VCaP (cell line): ENCODE measurements around the gene SPATA31C2.

Experiments used
- H3K27ac ChIP-seq: fragments of 450-650 bp; 2 replicates; pipeline ENCODE4 v1.5.1; 2017
- CTCF ChIP-seq: fragments of 450-650 bp; conservative IDR thresholded peaks from 2 replicates; pipeline ENCODE4 v1.5.1; 2017; ENCODE audit warnings: mild to moderate bottlenecking, moderate library complexity

The SPATA31C2 gene

GRCh38 chr9:88110026-88110425 lies 28.2 kb downstream of the SPATA31C2 start:
- H3K27ac ChIP-seq: no peak overlapping the region
- no peak for TF ChIP-seq CTCF

GRCh38 chr9:88108779-88109178 lies 29.5 kb downstream of the SPATA31C2 start:
- no peak for TF ChIP-seq CTCF

DNA sequence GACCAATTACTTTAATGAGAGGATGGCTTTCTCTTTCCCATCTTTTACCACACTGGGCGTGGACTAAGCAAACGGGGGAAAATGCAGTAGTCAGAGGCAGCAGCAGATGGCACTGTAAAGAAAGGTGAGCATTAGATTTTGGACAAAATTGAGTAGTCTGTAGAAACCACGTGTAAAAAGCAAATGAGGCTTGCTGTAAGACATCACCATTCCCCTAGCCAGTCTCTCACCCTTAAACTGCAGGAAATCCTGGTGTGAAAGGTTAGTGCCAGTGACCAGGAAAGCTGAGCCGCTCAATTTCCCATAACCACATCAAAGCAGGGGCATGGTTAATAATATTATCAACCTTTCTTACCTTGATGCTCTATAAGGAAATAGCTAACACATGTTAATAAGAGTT lies 31.8 kb downstream of the SPATA31C2 start:
- no peak overlapping the region for H3K27ac ChIP-seq
- TF ChIP-seq CTCF: peak; percentile 79

More at GRCh38 chr9:88108779-88109178, 29.5 kb downstream of the SPATA31C2 start:
- no peak overlapping the region for H3K27ac ChIP-seq

- no peak for TF ChIP-seq CTCF
- H3K27ac ChIP-seq: no peak overlapping the region
Measured at GRCh38 chr9:88092797-88093331, 45.4 kb downstream of the SPATA31C2 start.

- no peak overlapping the region for H3K27ac ChIP-seq
- TF ChIP-seq CTCF: no peak
Measured at GRCh38 chr9:88090151-88090581, 48.1 kb downstream of the SPATA31C2 start.

DNA sequence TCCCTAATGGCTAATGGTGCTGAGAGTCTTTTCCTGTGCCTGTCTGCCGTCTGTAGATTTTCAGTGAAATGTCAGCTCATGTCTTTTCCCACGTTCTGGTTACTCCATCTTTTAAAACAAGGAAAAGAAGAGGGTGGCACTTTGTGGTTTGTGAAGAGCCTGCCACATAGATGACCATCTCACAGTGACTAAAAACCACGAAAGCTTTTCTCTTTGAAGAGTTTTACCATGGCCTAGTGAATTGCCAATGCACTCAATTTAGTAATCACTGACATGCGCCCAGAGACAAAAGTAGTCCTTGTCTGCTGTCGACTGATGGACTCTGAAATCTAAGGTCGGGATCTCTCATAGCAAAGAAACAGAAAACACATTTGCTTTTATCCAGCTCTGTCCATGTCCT lies 50.4 kb downstream of the SPATA31C2 start:
- H3K27ac ChIP-seq: no peak overlapping the region
- no peak for TF ChIP-seq CTCF

DNA sequence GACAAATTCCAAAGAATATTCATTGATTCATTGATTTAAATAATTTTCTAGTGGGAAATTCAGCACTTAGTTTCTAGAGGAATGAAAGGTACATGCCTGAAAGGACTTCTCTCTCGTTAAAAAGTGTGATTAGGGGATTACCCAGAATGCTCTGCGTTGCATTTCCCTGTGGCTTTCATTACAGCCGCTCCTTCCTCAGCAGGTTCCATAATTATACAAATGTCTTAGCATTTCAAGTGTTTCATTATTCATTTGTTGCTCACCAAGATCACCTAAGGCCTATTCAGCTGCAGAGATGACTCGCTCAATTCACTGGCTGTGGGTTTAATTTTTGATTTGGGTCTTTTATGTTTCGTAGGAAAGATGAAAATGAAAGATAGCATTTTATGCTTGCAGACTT lies 52.8 kb downstream of the SPATA31C2 start:
- H3K27ac ChIP-seq: no peak overlapping the region
- no peak for TF ChIP-seq CTCF
